Measurements from ENCODE around the gene EAF2.
"Not testable (repeated sequence)": the region's sequence is repeated elsewhere in the genome, so short reads cannot be mapped to it uniquely, and the experiment has no call there.

EAF2 gene

DNA sequence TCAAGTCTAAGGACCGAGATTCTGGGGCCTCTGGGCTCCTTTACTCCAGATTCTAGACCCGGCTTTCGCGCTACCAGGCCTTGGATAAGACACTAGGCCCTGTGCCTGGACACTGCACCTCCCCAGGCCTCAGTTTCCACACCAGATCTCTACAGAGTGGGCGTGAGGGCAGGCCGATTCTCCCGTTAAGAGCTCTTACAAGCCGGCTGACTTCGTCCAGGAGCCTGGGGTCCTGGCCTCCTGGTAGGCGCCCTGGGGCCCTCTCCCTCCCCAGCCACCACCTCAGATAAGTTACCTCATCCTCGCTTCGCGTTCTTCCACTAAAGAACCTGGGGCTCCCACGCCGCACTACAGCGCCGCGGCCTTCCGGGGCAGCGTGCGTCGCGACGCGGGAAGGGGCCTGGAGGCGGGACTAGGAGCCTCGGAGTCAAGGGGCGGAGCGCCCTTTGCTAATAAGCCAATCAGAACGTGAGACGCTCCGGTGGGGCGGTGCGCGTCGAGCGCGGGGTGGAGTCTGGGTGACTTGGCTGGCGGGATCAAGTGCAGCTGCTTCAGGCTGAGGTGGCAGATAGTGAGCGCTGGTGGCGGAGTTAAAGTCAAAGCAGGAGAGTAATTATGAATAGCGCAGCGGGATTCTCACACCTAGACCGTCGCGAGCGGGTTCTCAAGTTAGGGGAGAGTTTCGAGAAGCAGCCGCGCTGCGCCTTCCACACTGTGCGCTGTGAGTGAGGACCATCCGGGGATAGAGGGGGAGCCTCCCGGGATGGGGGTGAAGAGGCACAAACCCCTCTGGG, at the start of gene EAF2, which contains the start of gene IQCB1:
EAF2 (plus strand) TSS at position 539 of the 794 bp plus-strand sequence; CDS start at position 616, 77 bp downstream.
IQCB1 (minus strand) TSS at position 390 of the 794 bp plus-strand sequence. CDS start 6,100 bp downstream, outside the sequence.
- peak; percentile 75 for DNase-seq

DNA sequence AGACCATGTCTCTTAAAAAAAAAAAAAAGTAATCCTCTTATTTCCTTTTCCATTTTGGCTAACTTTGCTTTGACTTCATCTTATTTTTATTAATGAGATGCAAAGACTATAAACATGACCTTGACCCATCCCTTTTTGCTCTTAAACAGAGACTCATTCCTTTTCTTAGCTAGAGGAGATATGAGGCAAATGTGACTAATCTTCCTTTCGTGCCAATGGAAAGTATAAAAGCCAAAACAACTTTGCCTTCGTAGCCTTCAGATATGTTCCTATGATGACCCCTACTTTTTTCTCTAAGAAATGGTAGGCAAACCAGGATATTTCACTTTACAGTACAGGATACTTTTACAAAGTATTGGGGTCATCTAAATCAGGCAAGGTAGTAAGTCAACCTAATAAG, 48.5 kb upstream of the EAF2 start:
- DNase-seq = no peak

DNA sequence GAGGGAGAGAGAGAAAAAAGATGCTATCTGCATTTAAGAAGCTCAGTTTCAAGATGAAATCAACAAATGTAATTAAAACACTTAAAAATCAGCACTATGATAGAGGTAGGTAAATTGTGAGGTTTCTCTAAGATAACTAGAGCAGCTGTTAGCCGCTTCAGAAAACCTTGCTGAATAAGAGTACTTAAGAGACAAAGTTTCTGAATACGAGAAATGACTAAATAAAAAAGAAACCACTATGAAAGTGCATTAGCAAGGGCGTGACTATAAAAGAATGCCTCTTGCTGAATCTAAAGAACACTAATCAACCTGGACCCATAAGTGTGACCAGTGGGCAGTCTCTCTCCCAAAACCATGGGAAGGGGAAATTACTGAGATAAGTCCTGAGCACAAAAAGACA, 41.9 kb upstream of the EAF2 start:
- DNase-seq = no peak

DNA sequence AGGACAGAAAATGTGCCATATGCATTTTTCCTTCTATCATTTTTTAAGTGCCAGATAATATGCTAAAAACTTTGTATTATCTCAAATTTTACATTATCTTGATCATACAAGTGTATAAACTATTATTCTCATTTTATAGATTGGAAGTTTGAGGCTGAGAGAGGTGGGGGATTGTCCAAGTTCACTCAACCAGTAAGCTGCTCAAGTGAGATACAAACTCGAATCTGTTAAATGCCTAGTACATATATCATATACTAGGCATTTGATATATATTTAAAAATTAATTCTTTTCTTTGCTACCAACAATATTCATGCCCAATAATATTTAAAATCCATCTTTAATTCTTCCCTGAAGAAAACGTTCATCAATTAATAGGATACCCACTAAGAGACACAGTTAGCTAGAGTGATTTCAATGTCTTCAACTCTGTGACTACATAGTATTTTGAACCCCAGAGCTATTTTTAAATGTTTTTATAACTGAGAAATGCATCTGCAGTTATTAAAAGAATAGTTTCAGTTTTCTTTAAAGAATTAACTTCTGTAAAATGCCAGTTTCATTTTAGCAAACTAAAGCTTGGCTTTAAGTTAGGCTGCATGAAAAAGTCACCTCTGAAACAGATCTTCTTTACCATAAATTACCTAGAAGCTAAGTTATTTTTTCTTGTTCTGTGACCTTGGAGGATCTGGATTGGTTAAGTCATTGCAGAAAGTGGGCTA, 40.6 kb upstream of the EAF2 start:
- DNase-seq = no peak

DNA sequence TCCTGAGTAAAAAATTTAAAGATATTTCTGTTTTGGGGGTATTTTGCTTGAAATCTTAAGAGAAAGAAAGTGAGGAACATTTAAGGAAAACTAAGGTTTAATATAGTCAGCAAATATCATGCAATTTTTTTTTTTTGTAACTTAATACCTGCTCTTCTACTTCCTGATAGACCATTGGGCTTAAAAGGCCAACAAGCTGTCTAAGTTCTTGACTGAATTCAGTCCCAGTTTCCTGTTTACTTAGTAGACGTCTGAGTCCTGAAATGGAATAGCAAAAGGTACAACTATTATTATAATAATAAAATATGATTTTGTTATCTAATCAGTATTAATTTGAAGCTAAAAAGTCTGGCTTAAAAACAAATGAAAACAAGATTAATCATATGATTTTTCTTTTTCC, 38.0 kb upstream of the EAF2 start:
- peak; percentile 6 for DNase-seq

DNA sequence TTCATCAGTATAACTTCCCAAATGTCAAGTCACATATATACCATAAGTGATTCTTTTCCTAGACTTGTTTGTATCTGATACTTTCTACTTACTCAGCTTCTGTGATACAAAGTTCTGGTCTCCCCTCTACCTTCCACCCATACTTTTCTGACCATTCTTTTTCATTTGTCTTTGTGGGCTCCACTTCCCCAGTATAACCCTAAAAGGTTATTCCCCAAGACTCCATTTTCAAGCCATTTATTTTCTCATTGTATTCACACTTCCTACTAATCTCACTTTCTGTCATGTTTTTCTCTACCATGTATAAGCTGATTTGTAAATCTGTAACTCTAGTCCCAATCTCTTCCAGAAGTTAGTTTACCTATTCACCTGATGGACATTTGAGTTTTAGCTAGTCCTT, 34.1 kb upstream of the EAF2 start:
- no peak for DNase-seq

DNA sequence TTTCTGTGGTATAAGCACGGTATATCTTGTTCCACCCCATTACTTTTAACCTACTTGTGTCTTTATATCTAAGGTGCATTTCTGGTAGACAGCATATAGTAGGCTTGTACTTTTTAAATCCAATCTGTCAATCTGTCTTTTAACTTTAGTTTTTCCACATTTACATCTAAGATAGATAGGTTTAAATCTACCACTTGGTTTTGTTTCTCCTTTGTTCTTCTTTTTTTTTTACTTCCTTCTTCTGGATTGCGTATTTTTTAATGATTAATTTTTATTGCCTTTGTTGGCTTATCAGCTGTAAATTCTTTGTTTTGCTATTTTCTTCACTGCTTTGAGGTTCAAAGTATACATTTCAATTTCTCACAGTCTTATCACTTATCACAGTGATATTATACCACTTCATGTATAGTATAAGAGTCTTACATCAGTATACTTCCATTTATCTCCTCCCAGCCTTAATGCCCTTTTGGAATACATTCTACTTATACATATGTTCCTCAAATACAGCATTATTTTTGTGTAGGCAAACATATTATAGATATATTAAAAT, 31.2 kb upstream of the EAF2 start:
- no peak for DNase-seq

DNA sequence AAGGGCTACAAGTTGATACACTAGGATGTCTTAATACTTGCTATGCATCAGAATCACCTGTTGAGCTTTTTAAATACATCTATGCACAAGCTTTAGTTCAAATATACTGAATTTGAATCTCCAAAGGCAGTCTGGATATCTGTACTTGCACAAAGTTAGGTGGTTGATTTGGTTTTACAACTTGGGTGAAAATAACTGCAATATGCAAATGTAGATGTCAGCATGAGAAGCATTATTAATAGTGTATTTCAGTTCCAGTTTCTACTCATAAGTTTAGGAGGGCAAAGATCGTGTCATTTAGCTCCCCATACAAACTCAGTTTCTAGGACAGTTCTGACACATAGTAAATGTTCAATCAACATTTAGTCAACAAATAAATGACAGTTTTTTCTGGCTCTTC, 25.8 kb upstream of the EAF2 start:
- no peak for DNase-seq

DNA sequence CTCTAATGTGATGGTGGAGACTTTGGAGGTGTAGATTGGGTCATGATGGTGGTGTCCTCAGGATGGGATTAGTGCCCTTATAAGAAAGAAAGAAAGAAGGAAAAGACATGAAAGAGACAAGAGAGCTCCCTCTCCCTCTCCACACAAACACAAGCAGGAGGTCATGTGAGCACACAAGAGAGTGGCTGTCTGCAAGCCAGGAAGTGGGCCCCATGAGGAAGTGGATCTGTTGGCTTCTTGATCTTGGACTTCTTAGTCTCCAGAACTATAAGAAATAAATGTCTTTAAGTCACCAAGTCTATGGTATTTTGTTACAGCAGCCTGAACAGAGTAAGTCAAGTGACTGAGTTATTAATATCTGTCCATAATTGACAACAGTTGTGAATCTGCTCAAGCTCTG, 17.3 kb upstream of the EAF2 start:
- DNase-seq = no peak

DNA sequence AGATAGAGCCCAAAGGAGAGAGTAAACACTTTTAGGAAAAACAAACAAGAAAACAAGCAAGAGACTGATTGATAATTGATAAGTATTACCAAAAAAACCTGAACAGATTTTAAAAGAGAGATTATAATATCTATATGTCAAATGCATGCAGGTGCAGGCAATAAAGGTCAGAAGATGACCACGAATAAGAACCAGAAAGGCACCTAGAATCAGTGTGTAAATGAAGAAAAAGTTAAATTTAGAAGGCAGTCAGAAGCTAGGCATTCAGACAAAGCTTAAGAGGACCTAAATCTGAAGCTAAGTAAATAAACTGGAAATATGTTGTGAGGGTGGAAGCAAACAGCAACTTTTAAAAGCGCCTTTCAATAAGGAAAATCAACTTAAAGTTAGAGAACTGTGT, 16.4 kb upstream of the EAF2 start:
- no peak for DNase-seq

DNA sequence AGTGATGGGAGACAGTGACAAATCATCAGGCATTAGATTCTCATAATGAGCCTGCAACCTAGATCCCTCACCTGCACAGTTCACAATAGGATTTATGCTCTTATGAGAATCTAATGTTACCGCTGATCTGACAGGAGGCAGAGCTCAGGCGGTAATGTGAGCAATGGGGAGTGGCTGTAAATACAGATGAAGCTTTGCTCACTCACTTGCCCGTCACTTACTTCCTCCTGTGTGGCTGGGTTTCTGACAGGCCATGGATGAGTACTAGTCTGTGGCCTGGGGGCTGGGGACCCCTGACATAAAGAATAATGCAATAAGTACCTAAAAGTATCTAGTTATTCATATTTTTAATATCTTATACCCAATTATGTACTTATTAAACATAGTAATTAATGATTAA, 15.8 kb upstream of the EAF2 start:
- no peak for DNase-seq

DNA sequence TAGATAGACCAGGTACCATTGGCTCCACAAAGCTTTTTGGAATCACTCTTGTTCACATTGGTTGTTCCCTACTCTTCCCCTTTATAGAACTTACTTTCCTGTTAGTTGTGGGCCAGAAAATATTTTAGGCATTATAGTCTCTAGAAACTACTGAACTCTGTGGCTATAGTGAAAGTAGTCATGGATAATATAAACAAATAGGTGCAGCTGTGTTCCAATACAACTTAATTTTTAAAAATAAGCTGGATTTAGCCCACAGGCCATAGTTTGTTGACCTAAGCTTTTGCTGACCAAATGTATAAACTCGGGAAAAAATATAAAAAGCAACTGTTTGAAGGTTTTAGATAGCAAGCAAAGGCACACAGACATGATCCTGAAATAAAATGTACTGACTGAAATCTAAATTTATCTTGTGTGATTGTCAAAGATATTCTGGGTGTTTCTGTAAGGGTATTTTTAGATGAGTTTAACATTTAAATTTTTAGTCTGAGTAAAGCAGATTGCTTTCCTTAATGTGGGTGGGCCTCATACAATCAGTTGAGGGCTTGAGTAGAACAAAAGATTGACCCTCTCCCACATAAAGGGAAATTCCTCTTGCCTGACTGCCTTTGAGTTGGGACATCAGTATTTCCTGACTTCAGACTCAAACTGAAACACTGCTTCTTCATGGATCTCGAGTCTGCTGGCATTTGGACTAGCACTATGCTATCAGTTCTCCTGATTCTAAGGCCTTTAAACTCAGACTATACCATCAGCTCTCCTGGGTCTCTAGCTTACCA, 13.4 kb upstream of the EAF2 start:
- DNase-seq = no peak

DNA sequence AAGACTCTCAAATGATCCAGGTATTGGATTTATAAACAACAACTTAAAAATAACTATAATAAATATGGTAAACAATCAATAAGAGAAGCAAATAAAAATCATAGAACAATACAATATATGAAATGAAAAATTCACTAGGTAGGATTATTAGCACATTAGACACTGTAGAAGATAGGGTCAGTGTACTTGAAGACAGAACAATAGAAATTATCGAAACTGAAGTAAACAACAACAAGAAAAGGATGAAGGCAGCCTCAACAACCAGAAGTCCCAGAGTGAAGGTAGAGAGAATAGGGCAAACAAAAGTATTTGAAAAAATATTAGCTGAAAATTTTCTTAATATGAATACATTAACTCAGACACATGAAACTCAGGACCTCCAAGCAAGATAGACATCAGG, 12.0 kb upstream of the EAF2 start:
- no peak for DNase-seq

DNA sequence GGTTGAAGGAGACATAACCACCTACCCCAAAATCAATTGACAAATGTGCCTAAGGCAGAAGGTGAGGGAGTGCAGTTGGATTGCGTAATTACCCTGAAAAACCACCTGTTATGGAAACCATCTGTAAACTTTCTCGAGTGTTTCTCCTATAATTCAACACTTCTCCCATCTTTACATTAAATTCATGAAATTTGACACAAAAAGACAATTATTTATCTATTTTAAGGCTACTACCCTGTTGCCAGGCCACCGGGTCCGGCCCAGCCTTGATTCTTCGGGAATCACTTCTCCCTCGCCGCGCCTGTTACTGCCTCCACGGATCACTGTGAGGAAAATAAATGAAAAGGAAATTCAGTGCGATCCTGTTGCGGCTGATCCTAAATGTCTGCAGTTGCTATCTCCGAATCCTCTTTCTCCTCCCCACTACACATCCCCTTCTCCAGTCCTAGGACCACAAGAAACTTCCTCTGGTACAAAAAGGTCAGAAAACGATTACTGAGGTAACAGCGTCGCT, 795 bp upstream of the EAF2 start:
- DNase-seq = no peak

DNA sequence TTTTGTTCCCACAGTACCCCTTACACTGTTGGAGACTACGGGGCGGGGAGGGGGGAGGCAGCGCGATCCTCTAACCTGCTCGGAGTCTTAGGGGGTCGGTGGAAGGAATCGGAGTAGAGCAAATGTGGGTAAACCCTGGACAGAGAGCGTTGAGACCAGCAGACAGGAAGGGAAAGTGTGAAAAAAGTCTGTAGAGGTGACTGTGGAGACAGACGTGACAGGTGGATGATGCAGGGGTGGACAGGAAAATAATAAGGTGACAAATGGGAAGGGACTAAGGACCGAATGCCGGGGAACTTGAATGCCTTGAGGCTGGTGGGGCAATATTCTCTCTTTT, 424 bp downstream of the EAF2 start:
- peak; percentile 5 for DNase-seq

DNA sequence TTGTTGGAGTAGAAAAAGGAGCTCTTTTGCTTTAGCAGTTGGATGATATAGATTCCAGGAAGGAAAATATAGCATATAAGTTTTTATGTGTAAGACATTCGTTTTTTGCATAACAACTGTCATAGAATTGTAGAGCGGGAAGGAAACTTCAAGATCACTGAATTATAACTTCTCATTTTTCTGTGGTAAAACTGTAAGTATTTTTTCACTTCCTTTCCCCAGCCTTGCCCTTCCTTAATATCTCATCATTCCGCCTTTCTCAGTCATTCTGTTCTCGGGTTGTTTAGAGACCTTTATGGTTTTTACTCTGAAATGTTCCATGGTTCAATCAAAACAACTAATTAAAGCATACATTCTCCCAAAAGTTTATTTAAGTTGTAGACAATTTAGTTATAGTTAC, 1.1 kb downstream of the EAF2 start:
- no peak for DNase-seq

DNA sequence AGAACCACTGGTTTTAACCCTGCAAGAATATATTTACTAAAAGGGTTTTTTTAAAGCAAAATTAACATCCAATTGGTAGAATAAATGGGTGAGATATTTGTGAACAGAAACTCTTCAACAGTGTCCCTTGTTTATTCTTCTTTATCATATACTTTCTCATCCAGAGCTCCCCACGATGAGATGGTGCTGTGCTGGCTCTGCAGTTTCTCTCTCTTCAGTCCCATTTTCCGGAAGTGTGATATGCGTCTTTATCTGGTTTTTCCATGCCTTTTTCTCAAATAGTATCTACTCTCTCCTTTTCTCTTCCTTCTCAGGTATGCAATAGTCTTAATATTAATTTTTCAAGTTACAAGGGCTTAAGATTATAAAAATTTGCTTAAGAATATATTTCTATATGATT, 1.5 kb downstream of the EAF2 start:
- DNase-seq = no peak

DNA sequence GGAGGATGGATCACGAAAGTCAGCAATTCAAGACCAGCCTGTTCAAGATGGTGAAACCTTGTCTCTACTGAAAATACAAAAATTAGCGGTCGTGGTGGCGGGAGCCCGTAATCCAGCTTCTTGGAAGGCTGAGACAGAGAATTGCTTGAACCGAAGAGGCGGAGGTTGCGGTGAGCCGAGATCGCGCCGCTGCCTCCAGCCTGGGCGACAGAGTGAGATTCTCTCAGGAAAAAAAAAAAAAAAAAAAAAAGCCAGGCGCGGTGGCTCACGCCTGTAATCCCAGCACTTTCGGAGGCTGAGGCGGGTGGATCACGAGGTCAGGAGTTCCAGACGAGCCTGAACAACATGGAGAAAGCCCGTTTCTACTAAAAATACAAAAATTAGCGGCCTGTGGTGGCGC, 5.0 kb downstream of the EAF2 start:
- no peak for DNase-seq

DNA sequence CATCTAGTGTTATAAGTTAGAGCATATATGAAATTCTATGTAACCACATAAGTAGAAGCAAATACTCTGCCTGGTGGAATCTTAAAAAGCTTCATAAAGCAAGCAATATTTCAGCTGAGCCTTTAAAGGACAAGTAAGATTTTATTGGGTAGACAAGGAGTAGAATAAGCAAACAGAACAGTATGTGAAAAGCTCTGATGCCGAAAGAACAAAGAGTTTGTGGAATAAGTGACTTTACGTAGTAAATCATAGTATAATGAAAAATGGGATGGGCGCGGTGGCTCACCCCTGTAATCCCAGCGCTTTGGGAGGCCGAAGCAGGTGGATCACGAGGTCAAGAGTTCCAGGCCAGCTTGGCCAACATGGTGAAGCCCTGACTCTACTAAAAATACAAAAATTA, 9.9 kb downstream of the EAF2 start:
- no peak for DNase-seq

DNA sequence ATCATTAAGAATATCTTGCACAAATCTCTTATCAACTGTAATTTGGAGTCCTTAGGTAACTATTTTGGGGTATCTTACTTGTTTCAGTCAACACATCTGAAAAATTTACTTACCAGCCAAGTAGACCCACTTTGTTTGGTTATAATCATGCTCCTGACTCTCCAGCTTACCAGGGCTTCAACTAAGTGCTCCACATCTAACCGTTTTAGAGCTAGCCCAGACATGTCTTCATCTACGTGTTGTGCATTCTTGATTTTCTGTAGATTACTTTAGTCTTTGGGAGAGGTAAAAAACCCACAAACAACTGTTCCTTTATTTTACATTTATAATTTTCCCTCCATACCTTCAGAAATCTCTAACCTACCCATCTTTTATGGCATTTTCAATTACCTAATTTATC, 17.2 kb downstream of the EAF2 start:
- DNase-seq = no peak

DNA sequence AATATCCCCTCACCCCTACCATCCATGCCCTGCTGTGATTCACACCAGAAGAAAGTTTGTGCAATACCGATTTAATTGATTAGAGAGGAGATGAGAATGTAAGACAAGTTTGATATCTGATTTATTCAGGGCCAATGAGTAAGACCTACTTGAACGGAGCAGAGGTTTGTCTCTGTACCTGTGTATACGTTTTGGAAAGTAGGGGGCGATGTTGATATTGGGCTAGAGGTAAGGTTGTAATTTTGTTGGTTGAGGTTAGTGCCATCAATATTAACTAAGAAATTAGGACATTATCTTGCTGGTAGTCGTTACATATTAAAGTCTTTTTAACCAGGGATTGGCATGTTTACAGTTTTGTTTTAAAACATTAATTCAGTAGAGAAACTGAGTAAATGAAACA, 20.5 kb downstream of the EAF2 start:
- no peak for DNase-seq

DNA sequence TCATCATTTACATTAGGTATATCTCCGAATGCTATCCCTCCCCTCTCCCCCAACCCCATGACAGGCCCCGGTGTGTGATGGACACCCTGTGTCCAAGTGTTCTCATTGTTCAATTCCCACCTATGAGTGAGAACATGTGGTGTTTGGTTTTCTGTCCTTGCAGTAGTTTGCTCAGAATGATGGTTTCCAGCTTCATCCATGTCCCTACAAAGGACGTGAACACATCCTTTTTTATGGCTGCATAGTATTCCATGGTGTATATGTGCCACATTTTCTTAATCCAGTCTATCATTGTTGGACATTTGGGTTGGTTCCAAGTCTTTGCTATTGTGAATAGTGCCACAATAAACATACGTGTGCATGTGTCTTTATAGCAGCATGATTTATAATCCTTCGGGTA, 22.8 kb downstream of the EAF2 start:
- not testable (repeated sequence) for DNase-seq

DNA sequence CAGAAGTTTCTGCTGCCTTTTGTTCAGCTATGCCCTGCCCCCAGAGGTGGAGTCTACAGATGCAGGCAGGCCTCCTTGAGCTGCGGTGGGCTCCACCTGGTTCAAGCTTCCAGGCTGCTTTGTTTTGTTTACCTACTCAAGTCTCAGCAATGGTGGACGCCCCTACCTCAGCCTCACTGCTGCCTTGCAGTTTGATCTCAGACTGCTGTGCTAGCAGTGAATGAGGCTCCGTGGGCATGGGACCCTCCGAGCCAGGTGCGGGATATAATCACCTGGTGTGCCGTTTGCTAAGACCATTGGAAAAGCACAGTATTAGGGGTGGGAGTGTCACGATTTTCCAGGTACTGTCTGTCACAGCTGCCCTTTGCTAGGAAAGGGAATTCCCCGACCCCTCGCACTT, 28.2 kb downstream of the EAF2 start:
- not testable (repeated sequence) for DNase-seq
